A172 (cell line): ENCODE measurements around the gene FBXO15. TPM values are rescaled to one million over a fixed set of nuclear protein-coding genes. Genes with fewer than 3 reads are reported as not detected.

ENCODE experiments used
- DNase-seq: peaks from one replicate; pipeline ENCODE4 v3.0.0-alpha.2; 2015; ENCODE audit warnings: low spot score
- total RNA-seq: library from RNA; depleted of rRNA; stranded (reverse); fragments of >200 nt; shearing (Covaris generic); gene quantifications from 2 replicates; pipeline ENCODE4 v1.2.3, GENCODE V29; 2014

The FBXO15 gene
- total RNA-seq, 1 experiment from 2014 or later, result 0.31 TPM

GRCh38 chr18:74153793-74154192 lies 6.2 kb upstream of the FBXO15 start:
- DNase-seq, result no peak

- DNase-seq, result no peak
These were observed 5.7 kb upstream of the FBXO15 start for GRCh38 chr18:74153377-74153776.

GRCh38 chr18:74152857-74153256 lies 5.2 kb upstream of the FBXO15 start:
- DNase-seq, result no peak

DNA sequence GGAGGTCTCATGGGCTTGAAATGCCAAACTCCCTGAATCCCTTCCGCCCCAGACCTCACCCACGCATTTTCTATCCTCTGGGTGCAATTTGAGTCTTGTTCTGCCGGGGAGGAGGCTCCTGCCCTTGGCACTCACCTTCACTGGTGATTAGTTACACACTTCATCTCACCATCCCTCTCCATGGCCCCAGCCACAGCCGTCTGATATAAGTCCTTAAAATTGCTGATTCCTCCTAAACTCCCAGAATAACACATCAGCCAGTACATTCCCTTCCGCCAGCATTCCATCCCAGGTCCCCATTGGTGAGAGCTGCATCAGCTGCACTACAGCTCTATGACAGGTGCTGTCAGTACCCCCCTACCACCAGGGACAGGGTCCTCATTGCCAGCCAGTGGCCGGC lies 4.6 kb upstream of the FBXO15 start:
- no peak for DNase-seq

GRCh38 chr18:74149878-74150277 lies 2.2 kb upstream of the FBXO15 start:
- DNase-seq, result no peak

DNA sequence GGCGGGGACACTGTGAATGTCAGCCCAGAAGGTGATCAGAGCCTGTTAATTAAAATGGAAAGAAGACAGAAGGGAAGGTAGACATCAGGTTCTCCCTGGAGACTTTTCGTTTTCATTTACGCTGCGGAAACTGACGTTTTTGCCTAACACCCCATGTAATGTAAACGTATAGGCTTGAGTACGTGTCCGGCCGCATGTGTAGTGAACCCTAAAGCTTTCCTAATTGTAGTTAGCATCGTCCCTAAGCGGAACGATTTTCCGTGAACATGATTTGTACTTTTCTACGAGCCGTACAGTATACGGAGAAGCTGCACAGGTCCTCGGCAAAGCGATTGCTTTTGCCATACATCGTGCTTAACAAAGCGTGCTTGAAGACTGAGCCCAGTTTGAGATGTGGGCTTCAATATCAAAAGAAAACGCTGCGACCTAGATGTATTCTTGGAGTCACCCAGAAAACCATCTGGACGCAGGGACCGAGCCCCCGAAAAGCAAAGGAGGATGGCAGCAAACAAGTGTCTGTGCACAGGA lies 973 bp upstream of the FBXO15 start:
- no peak for DNase-seq

DNA sequence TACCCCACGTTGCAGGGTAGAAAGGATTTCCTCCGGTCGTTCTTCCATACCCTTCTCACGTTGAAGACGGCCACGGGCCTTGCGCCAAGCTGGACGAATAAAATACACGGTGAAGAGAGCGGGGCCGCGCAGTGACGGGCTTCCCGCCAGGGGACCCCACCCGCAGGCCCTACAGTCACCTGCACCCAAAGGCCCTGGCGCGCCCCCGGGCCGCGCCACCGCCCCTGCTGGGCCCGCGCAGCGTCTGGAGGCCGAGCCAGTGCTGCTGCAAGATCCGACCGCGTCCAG lies 199 bp downstream of the FBXO15 start:
- DNase-seq, result no peak

GRCh38 chr18:74146756-74147155 lies 878 bp downstream of the FBXO15 start:
- peak; percentile 1 for DNase-seq

- no peak for DNase-seq
These were observed 5.4 kb downstream of the FBXO15 start for GRCh38 chr18:74142252-74142651.

GRCh38 chr18:74141667-74142066 lies 6.0 kb downstream of the FBXO15 start:
- no peak for DNase-seq

- no peak for DNase-seq
These were observed 7.1 kb downstream of the FBXO15 start for GRCh38 chr18:74140582-74140981.

- peak; percentile 40 for DNase-seq
These were observed 7.7 kb downstream of the FBXO15 start for GRCh38 chr18:74139888-74140287.

DNA sequence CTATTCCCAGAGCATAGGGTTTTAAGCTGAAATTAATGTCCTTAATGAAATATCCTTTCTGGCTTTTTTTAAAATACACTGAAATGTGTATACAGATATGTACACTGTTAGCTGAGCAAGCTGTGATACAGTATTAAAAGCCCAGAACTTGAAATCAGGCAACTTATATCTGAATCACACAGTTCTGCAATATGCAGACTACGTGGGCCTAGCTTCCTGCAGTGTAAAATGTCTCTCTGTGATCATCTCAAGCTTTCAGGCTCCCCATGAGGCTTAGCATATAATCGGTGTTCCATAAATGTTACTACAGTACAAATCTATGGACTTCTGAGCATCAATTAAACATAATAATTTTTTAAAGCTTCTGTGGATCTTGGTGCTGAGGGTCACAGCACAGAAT lies 8.2 kb downstream of the FBXO15 start:
- DNase-seq, result no peak

GRCh38 chr18:74137920-74138538 lies 9.6 kb downstream of the FBXO15 start:
- DNase-seq, result no peak

DNA sequence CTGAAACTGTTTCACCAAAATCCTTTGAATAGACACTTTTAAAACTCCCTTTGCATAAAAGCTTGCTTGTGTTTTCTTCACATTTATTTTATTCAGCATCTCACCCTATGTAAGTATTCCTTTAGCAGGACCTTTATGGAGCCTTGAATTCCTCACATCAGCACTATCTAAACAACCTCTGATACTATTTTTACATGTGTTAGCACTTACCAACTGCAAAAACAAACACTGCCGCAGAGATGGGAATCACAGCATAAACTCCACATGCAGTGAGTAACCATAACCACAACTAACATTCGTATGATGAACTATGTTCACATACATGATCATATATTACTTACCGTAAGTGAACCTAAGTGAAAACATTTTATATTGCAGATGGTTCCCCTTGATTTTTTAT lies 15.4 kb downstream of the FBXO15 start:
- DNase-seq, result no peak

DNA sequence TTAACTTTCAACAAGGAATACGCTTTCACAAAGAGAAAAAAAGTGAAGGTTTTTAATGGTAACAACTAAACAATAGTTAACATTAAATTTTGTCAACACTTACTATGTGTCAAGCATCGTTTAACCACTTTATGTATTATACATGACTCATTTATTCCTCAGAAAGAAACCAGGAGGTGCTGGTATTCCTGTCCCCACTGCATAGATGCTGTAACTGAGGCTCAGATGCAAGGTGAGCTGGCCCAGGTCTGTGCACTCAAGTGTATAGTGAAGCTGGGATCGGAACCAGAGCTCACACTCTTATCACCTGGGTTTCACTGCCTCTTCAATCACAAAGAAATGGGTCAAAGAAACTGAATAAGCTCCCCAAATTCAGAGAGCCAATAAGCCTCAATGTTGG lies 16.5 kb downstream of the FBXO15 start:
- DNase-seq, result no peak

DNA sequence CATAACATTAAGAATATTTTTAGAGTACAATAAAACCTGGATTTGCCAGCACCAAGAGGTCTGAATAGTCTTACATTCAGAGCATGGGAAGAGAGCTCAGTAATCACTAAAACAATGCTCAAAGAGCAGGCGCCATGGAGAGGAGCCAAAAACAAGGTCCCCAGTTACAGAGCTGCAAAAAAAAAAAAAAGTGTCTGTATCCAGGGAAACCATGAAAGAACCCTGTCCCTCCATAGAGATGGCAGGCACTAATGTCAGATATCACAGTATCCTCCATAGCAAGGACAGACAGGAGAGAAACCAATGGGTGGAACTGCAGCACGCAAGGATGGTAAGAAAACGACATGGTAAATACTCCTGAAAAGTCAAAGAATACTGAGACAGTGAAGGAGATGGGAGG lies 19.5 kb downstream of the FBXO15 start:
- DNase-seq, result no peak

- DNase-seq, result no peak
These were observed 20.7 kb downstream of the FBXO15 start for GRCh38 chr18:74126684-74127655.

- no peak for DNase-seq
These were observed 23.0 kb downstream of the FBXO15 start for GRCh38 chr18:74124642-74125041.

DNA sequence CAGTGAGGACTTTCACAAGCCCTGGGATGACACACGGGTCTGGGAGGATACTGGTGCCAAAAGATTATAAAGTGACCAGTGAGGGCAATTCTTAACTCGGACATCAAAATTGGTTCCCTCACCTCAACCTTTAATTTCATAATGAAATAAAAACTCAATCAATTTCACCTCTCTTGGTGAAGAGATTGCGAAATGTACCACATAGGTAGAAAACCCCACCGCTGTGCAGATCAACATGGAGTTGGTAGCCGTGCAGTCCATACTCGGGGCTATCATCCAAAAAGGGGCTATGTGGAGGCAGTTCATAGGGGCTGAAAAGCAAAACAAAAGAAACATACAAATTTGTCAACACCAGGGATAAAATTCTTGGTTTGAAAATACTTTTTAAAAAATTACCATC lies 24.4 kb downstream of the FBXO15 start:
- no peak for DNase-seq

DNA sequence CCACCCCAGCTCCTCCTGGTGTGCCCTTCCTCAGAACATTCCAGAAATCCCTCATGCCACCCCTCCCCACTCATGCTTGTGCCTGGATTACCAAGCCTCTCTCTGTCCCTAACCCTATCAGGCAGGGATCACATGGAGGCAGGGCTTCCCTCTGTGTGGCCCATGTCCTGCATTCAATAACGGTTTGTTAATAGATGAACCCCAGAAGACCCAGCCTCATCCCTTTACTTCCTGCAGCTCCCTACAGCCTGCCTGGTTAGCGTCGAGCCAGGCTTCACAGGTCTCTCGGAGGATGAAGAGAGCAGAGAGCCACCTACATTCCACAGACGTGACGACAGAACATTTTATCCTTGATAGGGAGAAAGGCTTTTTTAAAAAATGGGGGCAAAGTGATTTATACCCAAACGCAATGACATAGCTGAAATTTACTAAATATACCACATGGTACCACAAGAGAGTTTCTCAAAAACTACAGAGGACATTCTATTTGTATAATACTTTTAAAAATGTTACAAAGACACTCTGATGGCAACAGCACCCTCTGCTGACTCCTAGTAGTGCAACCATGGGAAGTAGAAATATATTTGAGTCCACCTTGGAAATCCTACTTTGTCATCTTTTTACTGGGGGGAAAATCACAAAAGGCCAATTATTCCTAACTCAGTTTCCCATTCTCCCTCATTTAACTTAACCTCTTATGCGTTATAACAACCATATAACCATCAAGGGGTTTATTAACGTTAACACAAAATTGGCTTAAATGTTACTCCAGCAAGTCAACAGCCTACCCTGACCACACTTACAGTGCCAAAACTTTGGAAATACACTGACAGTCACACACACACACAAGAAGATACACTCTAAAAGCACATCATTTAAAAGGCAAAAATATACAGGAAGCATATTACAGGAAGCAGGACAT lies 30.7 kb downstream of the FBXO15 start:
- peak; percentile 7 for DNase-seq

DNA sequence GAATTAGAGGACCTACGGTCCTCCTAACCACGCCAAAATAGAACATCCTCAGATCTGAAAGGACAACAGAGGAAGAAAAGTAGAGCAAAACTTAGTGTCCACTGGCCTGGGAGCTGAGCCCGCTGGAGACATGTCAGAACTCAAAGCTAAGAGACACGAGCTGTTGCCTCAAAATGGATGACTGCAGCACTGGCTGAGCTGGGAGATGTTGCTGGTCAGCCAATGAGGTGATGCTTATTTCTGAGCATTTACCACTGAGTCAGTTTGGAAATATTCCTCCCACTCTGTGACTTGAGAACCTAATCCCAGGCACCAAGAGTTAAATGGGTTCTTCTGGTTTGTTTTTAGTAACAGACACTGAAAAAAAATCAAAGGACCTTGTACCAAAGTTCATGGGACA lies 32.6 kb downstream of the FBXO15 start:
- no peak for DNase-seq
